OCI-LY7 (cell line): ENCODE results near the gene YY1. TPM values are rescaled to one million over a fixed set of nuclear protein-coding genes. Genes with fewer than 3 reads are reported as not detected.

Experiments used
- Bru-seq: library from RNA; stranded (reverse); fragments of 400-500 nt; gene quantifications from one replicate; lab custom pipeline; 2021; lab: Mats Ljungman, UMichigan
- BruChase-seq, 2 experiments: library from RNA; stranded (reverse); fragments of 400-500 nt; gene quantifications; one replicate each; lab custom pipeline; 2021; lab: Mats Ljungman, UMichigan
- BruUV-seq: library from RNA; stranded (reverse); fragments of 400-500 nt; replicated peaks from 2 replicates; lab custom pipeline; 2021; lab: Mats Ljungman, UMichigan
- CTCF ChIA-PET: fragments of 300-600 bp; sonication (Branson Sonifier 250); formaldehyde crosslinking; loops from one replicate; lab custom pipeline; 2022; ENCODE audit warnings: antibody characterized with exemption; ENCODE audit not compliant: unreplicated experiment; lab: Charles Lee
- POLR2A ChIA-PET: fragments of 300-600 bp; sonication (Branson Sonifier 250); formaldehyde crosslinking; loops from one replicate; lab custom pipeline; 2022; ENCODE audit warnings: antibody characterized with exemption; lab: Charles Lee
- DNase-seq: peaks from one replicate; pipeline ENCODE4 v3.0.0-alpha.2; 2015; ENCODE audit warnings: low spot score
- H2AFZ ChIP-seq: fragments of 200-600 bp; sonication (generic), shearing (Covaris generic); 2 replicates; pipeline ENCODE4 v1.6.1; 2014; ENCODE audit warnings: mild to moderate bottlenecking, antibody characterized with exemption, low read length, moderate library complexity
- H3K27ac ChIP-seq: fragments of 200-600 bp; sonication (generic); 2 replicates; pipeline ENCODE4 v1.5.1; 2014; ENCODE audit warnings: mixed run types, low read depth, mild to moderate bottlenecking, moderate library complexity, low read length, inconsistent platforms; ENCODE audit not compliant: poor library complexity, severe bottlenecking
- H3K36me3 ChIP-seq: fragments of 200-600 bp; sonication (generic); 2 replicates; pipeline ENCODE4 v1.6.1; 2014; ENCODE audit warnings: mild to moderate bottlenecking, antibody characterized with exemption, low read length, moderate library complexity, mixed read lengths; ENCODE audit not compliant: insufficient read depth
- H3K4me1 ChIP-seq: fragments of 200-600 bp; sonication (generic); 2 replicates; pipeline ENCODE4 v1.5.1; 2014; ENCODE audit warnings: mild to moderate bottlenecking, low read length; ENCODE audit not compliant: insufficient read depth, poor library complexity, severe bottlenecking
- H3K4me2 ChIP-seq: fragments of 200-600 bp; sonication (generic); 2 replicates; pipeline ENCODE4 v1.6.1; 2014; ENCODE audit warnings: mild to moderate bottlenecking, low read length
- H3K4me3 ChIP-seq: fragments of 200-600 bp; sonication (generic); 2 replicates; pipeline ENCODE4 v1.5.1; 2014; ENCODE audit warnings: mild to moderate bottlenecking, low read depth, low read length; ENCODE audit not compliant: poor library complexity, severe bottlenecking
- H3K79me2 ChIP-seq: fragments of 200-600 bp; sonication (generic); 2 replicates; pipeline ENCODE4 v1.6.1; 2016; ENCODE audit warnings: low read depth, mild to moderate bottlenecking, low read length, moderate library complexity, mixed read lengths; ENCODE audit not compliant: insufficient read depth
- H3K9me2 ChIP-seq: fragments of 200-600 bp; sonication (generic); 2 replicates; pipeline ENCODE4 v1.6.1; 2016; ENCODE audit warnings: mild to moderate bottlenecking, low read length, mixed read lengths; ENCODE audit not compliant: insufficient read depth
- H3K9me3 ChIP-seq: fragments of 200-600 bp; sonication (generic); 2 replicates; pipeline ENCODE4 v1.6.1; 2014; ENCODE audit warnings: mild to moderate bottlenecking, mixed run types, low read length, mixed read lengths
- H4K20me1 ChIP-seq: fragments of 200-600 bp; sonication (generic); 2 replicates; pipeline ENCODE4 v1.6.1; 2014; ENCODE audit warnings: mild to moderate bottlenecking, antibody characterized with exemption, low read length, moderate library complexity, mixed read lengths; ENCODE audit not compliant: insufficient read depth
- CTCF ChIP-seq: fragments of 200-600 bp; sonication (generic); conservative IDR thresholded peaks from 2 replicates; pipeline ENCODE4 v1.5.1; 2014; ENCODE audit warnings: mild to moderate bottlenecking, antibody characterized with exemption, low read length, moderate library complexity, mixed read lengths
- EZH2phosphoT487 ChIP-seq: fragments of 200-600 bp; sonication (generic); IDR thresholded peaks from 2 replicates; pipeline ENCODE4 v1.6.1; 2018; ENCODE audit warnings: low read depth, borderline replicate concordance, mild to moderate bottlenecking, mixed run types, antibody characterized with exemption, low read length, moderate library complexity, mixed read lengths
- intact Hi-C: fragments of 100-400 bp; cut with micrococcal nuclease; formaldehyde crosslinking; loops from one replicate; pipeline ENCODE4 v1.10.0; 2022; ENCODE audit not compliant: unreplicated experiment
- long read RNA-seq: library from polyadenylated mRNA; stranded (forward); transcript quantifications from one replicate; pipeline ENCODE4 v2.0.0, GENCODE V29; 2022
- total RNA-seq, 2 experiments: library from RNA; depleted of rRNA in 1 of 2; stranded (reverse); fragments of >200 nt in 1 of 2; shearing (Covaris generic) in 1 of 2; gene quantifications; 2 replicates each; pipeline ENCODE4 v1.2.3, GENCODE V29; 2014 to 2022

The YY1 gene
- total RNA-seq (2014; rRNA removed; shearing (Covaris generic)): 59.9 and 69.2 TPM in 2 replicates
- 137 and 140 TPM in 2 replicates for total RNA-seq (2022)
- Bru-seq, nascent RNA: percentile 88 among the genes with signal in this experiment
- BruChase-seq, experiment 1, labeled RNA remaining after a 6-hour chase: percentile 95 among the genes with signal in this experiment
- percentile 94 among the genes with signal in this experiment for BruChase-seq, experiment 2, labeled RNA remaining after a 2-hour chase
- long read RNA-seq, full-length matches to known transcripts: 63 of 73 reads
- long read RNA-seq, partial matches to known transcripts: 0 of 73 reads
- long read RNA-seq, other reads (novel, unspliced or antisense): 10 of 73 reads

GRCh38 chr14:100238419-100239210 is at the start of gene YY1:
TSS of gene YY1 (plus strand) at chr14:100239144. CDS start at chr14:100239245, 101 bp downstream.
- intact Hi-C loops: loop anchor here (5.0 kb wide), 2 partner anchors 81 to 171 kb away; partner anchors contain the start of genes DEGS2 and EVL

GRCh38 chr14:100190126-100190525 is 48.8 kb upstream of the YY1 start:
- Histone ChIP-seq H3K4me3 (no peak overlapping the region), H3K36me3 (no peaks in the 10 kb centered on the region), H3K9me2 (no peaks in the 10 kb centered on the region), H2AFZ (no peak overlapping the region), H3K9me3 (no peaks in the 10 kb centered on the region), H3K4me2 (no peak overlapping the region), H3K79me2 (no peaks in the 10 kb centered on the region), H3K4me1 (peaks cover 17% of the 10 kb centered on the region), H4K20me1 (no peaks in the 10 kb centered on the region), H3K27ac (no peak overlapping the region)
- TF ChIP-seq CTCF (no peak), EZH2phosphoT487 (no peak)
- intact Hi-C loops: no loop called here
- CTCF ChIA-PET: no interaction called here
- BruUV-seq: no TSS peak
- POLR2A ChIA-PET: interaction anchor here (0.6 to 1.5 kb wide), 3 partner anchors 15 to 209 kb away, joined by 3 read pairs; no protein-coding TSS in a partner anchor
- DNase-seq: no peak

More at GRCh38 chr14:100238419-100239210, at the start of gene YY1:
- peaks cover 77% of the 10 kb centered on the region for H3K36me3 ChIP-seq
- H4K20me1 ChIP-seq: peaks cover 48% of the 10 kb centered on the region
- POLR2A ChIA-PET: no interaction called here
- no peaks in the 10 kb centered on the region for H3K9me2 ChIP-seq
- H3K4me1 ChIP-seq: peaks cover 56% of the 10 kb centered on the region
- H3K79me2 ChIP-seq: peaks cover 89% of the 10 kb centered on the region
- H3K9me3 ChIP-seq: no peaks in the 10 kb centered on the region
- H2AFZ ChIP-seq: peak within 1 kb of the TSS; percentile 39; the same call in 1 of the 2 replicates
- DNase-seq: peak; percentile 99
- no TSS peak for BruUV-seq
- H3K4me3 ChIP-seq: peak within 1 kb of the TSS; percentile 100
- H3K4me2 ChIP-seq: peak within 1 kb of the TSS; percentile 86
- TF ChIP-seq EZH2phosphoT487: no peak
- no peak for TF ChIP-seq CTCF
- peak within 1 kb of the TSS; percentile 98 for H3K27ac ChIP-seq
- CTCF ChIA-PET: no interaction called here
